IMR-90 (cell line): ENCODE measurements around the gene MAN1C1. TPM values are rescaled to one million over a fixed set of nuclear protein-coding genes. Genes with fewer than 3 reads are reported as not detected.

Source experiments
- ATAC-seq: fragments of 200-7000 bp; cut with Tn5 transposase; 2 replicates; pipeline ENCODE4 v1.9.1; 2020; ENCODE audit warnings: low read depth, mild to moderate bottlenecking, moderate library complexity
- BruUV-seq: library from RNA; stranded (reverse); fragments of 400-500 nt; replicated peaks from 2 replicates; lab custom pipeline; 2021; lab: Mats Ljungman, UMichigan
- CTCF ChIA-PET: fragments of 300-600 bp; formaldehyde crosslinking; extraction: SDS; loops from one replicate; lab custom pipeline; 2021; ENCODE audit warnings: antibody characterized with exemption; lab: Yijun Ruan, JAX
- POLR2A ChIA-PET: fragments of 300-600 bp; sonication (Branson Sonifier 250); formaldehyde crosslinking; loops from one replicate; lab custom pipeline; 2022; ENCODE audit warnings: antibody characterized with exemption; ENCODE audit not compliant: unreplicated experiment; lab: Charles Lee
- DNase-seq: peaks from one replicate; pipeline ENCODE4 v3.0.0; 2013
- H2AFZ ChIP-seq: replicated peaks from 2 replicates; pipeline ENCODE3; 2013; ENCODE audit warnings: low read length, mild to moderate bottlenecking; ENCODE audit not compliant: poor library complexity
- H2AK5ac ChIP-seq: 2 replicates; pipeline ENCODE4 v1.6.1; 2013; ENCODE audit warnings: low read depth, low read length, inconsistent platforms
- H2AK9ac ChIP-seq: replicated peaks from 2 replicates; pipeline ENCODE3; 2013; ENCODE audit warnings: mild to moderate bottlenecking, low read depth, low read length, moderate library complexity; ENCODE audit not compliant: poor library complexity
- H2BK120ac ChIP-seq: 2 replicates; pipeline ENCODE4 v1.6.1; 2013; ENCODE audit warnings: low read depth, low read length, inconsistent platforms
- H2BK15ac ChIP-seq: 3 replicates; pipeline ENCODE4 v1.6.1; 2013; ENCODE audit warnings: low read depth, low read length, inconsistent platforms
- H2BK20ac ChIP-seq: 2 replicates; pipeline ENCODE4 v1.6.1; 2013; ENCODE audit warnings: low read depth, mild to moderate bottlenecking, inconsistent platforms, low read length, moderate library complexity
- H2BK5ac ChIP-seq: 2 replicates; pipeline ENCODE4 v1.6.1; 2013; ENCODE audit warnings: mild to moderate bottlenecking, low read depth, low read length, inconsistent platforms; ENCODE audit not compliant: poor library complexity, severe bottlenecking
- H3K14ac ChIP-seq: replicated peaks from 2 replicates; pipeline ENCODE4 v1.6.1; 2013; ENCODE audit warnings: low read depth, low read length, inconsistent platforms
- H3K18ac ChIP-seq: 2 replicates; pipeline ENCODE4 v1.6.1; 2013; ENCODE audit warnings: low read depth, low read length, control low read depth
- H3K23ac ChIP-seq: 2 replicates; pipeline ENCODE4 v1.6.1; 2013; ENCODE audit warnings: low read depth, low read length, inconsistent platforms
- H3K27ac ChIP-seq: 2 replicates; pipeline ENCODE4 v1.5.1; 2013; ENCODE audit warnings: mild to moderate bottlenecking, control low read depth, low read length; ENCODE audit not compliant: insufficient read depth
- H3K27me3 ChIP-seq: 2 replicates; pipeline ENCODE4 v1.6.1; 2013; ENCODE audit warnings: low read length; ENCODE audit not compliant: control insufficient read depth, insufficient read depth
- H3K36me3 ChIP-seq: 2 replicates; pipeline ENCODE4 v1.6.1; 2013; ENCODE audit warnings: low read length, mixed read lengths; ENCODE audit not compliant: control insufficient read depth, insufficient read depth
- H3K4ac ChIP-seq: 2 replicates; pipeline ENCODE4 v1.6.1; 2013; ENCODE audit warnings: low read depth, low read length, inconsistent platforms
- H3K4me1 ChIP-seq: 2 replicates; pipeline ENCODE4 v1.6.1; 2013; ENCODE audit warnings: low read length, mixed read lengths; ENCODE audit not compliant: control insufficient read depth, insufficient read depth
- H3K4me2 ChIP-seq: 2 replicates; pipeline ENCODE4 v1.6.1; 2013; ENCODE audit warnings: low read depth, mild to moderate bottlenecking, control low read depth, low read length, moderate library complexity
- H3K4me3 ChIP-seq: 2 replicates; pipeline ENCODE4 v1.5.1; 2013; ENCODE audit warnings: low read depth, mild to moderate bottlenecking, control low read depth, low read length, moderate library complexity; ENCODE audit not compliant: insufficient read depth
- H3K56ac ChIP-seq: 2 replicates; pipeline ENCODE4 v1.6.1; 2013; ENCODE audit warnings: low read length, inconsistent platforms; ENCODE audit not compliant: insufficient read depth; ENCODE audit errors: extremely low read depth
- H3K79me1 ChIP-seq, 2 experiments: 2 replicates each; pipeline ENCODE4 v1.6.1; 2013; ENCODE audit warnings: low read length in 2 of 2, inconsistent platforms in 1 of 2, low read depth in 1 of 2
- H3K9ac ChIP-seq: 2 replicates; pipeline ENCODE4 v1.6.1; 2013; ENCODE audit warnings: low read depth, low read length, control low read depth
- H3K9me1 ChIP-seq: 2 replicates; pipeline ENCODE4 v1.6.1; 2013; ENCODE audit warnings: low read length, inconsistent platforms; ENCODE audit not compliant: insufficient read depth
- H3K9me3 ChIP-seq: 2 replicates; pipeline ENCODE4 v1.6.1; 2013; ENCODE audit warnings: low read length; ENCODE audit not compliant: control insufficient read depth, insufficient read depth
- H4K20me1 ChIP-seq: 2 replicates; pipeline ENCODE4 v1.6.1; 2013; ENCODE audit warnings: low read length, inconsistent platforms; ENCODE audit not compliant: insufficient read depth
- H4K5ac ChIP-seq: 2 replicates; pipeline ENCODE4 v1.6.1; 2013; ENCODE audit warnings: mild to moderate bottlenecking, low read depth, low read length, control low read depth
- H4K8ac ChIP-seq, 2 experiments: 2 replicates each; pipeline ENCODE4 v1.6.1; 2013; ENCODE audit warnings: low read depth in 2 of 2, low read length in 2 of 2, control low read depth in 1 of 2, inconsistent platforms in 1 of 2
- H4K91ac ChIP-seq: 2 replicates; pipeline ENCODE4 v1.6.1; 2013; ENCODE audit warnings: low read depth, low read length, inconsistent platforms; ENCODE audit not compliant: insufficient read depth
- BHLHE40 ChIP-seq: fragments of 150-350 bp; IDR thresholded peaks from 2 replicates; pipeline ENCODE4 v1.6.1; 2016; ENCODE audit warnings: mild to moderate bottlenecking, low read depth, low read length
- CEBPB ChIP-seq: IDR thresholded peaks from 2 replicates; pipeline ENCODE4 v1.6.1; 2012; ENCODE audit warnings: low read depth, low read length, improper control_type of control experiment
- CHD1 ChIP-seq: IDR thresholded peaks from 2 replicates; pipeline ENCODE4 v1.6.1; 2012; ENCODE audit warnings: low read depth, low read length, improper control_type of control experiment
- CTCF ChIP-seq: conservative IDR thresholded peaks from 2 replicates; pipeline ENCODE4 v1.5.1; 2012; ENCODE audit warnings: mild to moderate bottlenecking, low read depth, low read length, improper control_type of control experiment
- ELK1 ChIP-seq: fragments of 150-350 bp; IDR thresholded peaks from 2 replicates; pipeline ENCODE4 v1.6.1; 2016; ENCODE audit warnings: low read depth, mild to moderate bottlenecking, low read length, moderate library complexity, borderline replicate concordance
- FOS ChIP-seq: fragments of 150-350 bp; IDR thresholded peaks from 2 replicates; pipeline ENCODE4 v1.6.1; 2016; ENCODE audit warnings: low read depth, low read length
- MAFK ChIP-seq: IDR thresholded peaks from 2 replicates; pipeline ENCODE4 v1.6.1; 2012; ENCODE audit warnings: low read depth, low read length, improper control_type of control experiment
- MAZ ChIP-seq: IDR thresholded peaks from 2 replicates; pipeline ENCODE4 v1.6.1; 2012; ENCODE audit warnings: low read depth, mild to moderate bottlenecking, low read length, improper control_type of control experiment, moderate library complexity, borderline replicate concordance
- MXI1 ChIP-seq: IDR thresholded peaks from 2 replicates; pipeline ENCODE4 v1.6.1; 2012; ENCODE audit warnings: low read depth, mild to moderate bottlenecking, low read length, moderate library complexity, borderline replicate concordance
- NFE2L2 ChIP-seq: fragments of 150-350 bp; IDR thresholded peaks from 2 replicates; pipeline ENCODE4 v1.6.1; 2016; ENCODE audit warnings: low read depth, mild to moderate bottlenecking, low read length
- POLR2A ChIP-seq: IDR thresholded peaks from 2 replicates; pipeline ENCODE4 v1.6.1; 2012; ENCODE audit warnings: mild to moderate bottlenecking, low read depth, low read length
- RAD21 ChIP-seq: IDR thresholded peaks from 2 replicates; pipeline ENCODE4 v1.6.1; 2012; ENCODE audit warnings: low read length, improper control_type of control experiment
- RCOR1 ChIP-seq: IDR thresholded peaks from 2 replicates; pipeline ENCODE4 v1.6.1; 2012; ENCODE audit warnings: mild to moderate bottlenecking, low read length, improper control_type of control experiment; ENCODE audit not compliant: insufficient replicate concordance
- RFX5 ChIP-seq: IDR thresholded peaks from 2 replicates; pipeline ENCODE4 v1.8.0; 2012; ENCODE audit warnings: low read depth, mild to moderate bottlenecking, low read length, moderate library complexity
- SMC3 ChIP-seq: fragments of 150-350 bp; IDR thresholded peaks from 2 replicates; pipeline ENCODE4 v1.6.1; 2016; ENCODE audit warnings: low read depth, mild to moderate bottlenecking, antibody characterized with exemption, low read length, moderate library complexity
- USF2 ChIP-seq: fragments of 150-350 bp; IDR thresholded peaks from 2 replicates; pipeline ENCODE4 v1.6.1; 2017; ENCODE audit warnings: mild to moderate bottlenecking, antibody characterized with exemption, low read length, low read depth
- WGBS, 2 experiments: methylation state at CpG; one replicate each; pipeline versions ENCODE4 v1.1.5 to v1.1.7; 2013; ENCODE audit warnings: missing lambda C conversion rate in 2 of 2; ENCODE audit not compliant: insufficient read length in 1 of 2; ENCODE audit errors: extremely low coverage in 2 of 2; 5-methylcytosine and 5-hydroxymethylcytosine counted together
- dilution Hi-C: fragments of 300-500 bp; cut with HindIII; formaldehyde crosslinking; loops from one replicate; pipeline ENCODE4 v1.14.3; 2018; ENCODE audit warnings: low sequenced_read_pairs; ENCODE audit not compliant: unreplicated experiment
- in situ Hi-C: fragments of 300-500 bp; cut with MboI; formaldehyde crosslinking; loops from 3 replicates; pipeline ENCODE4 v1.14.3; 2019; ENCODE audit warnings: low sequenced_read_pairs, inconsistent platforms, mixed read lengths
- intact Hi-C: fragments of 100-400 bp; cut with micrococcal nuclease; formaldehyde crosslinking; loops from 2 replicates; pipeline ENCODE4 v1.10.0; 2022
- polyA plus RNA-seq, 3 experiments: library from polyadenylated mRNA; depleted of rRNA; stranded (reverse); fragments of >200 nt; gene quantifications; 2 replicates each; pipeline ENCODE4 v1.2.3, GENCODE V29; 2012; ENCODE audit warnings: low replicate concordance in 1 of 3
- total RNA-seq: library from RNA; depleted of rRNA; stranded (reverse); fragments of >200 nt; gene quantifications from 2 replicates; pipeline ENCODE4 v1.2.3, GENCODE V29; 2012

Gene MAN1C1
- total and polyA plus RNA-seq, 2 of the 4 experiments (the other 2 are of a cell fraction): 3.2 to 11.3 TPM

GRCh38 chr1:25740071-25740470 is 123.5 kb downstream of the MAN1C1 start:
- intact Hi-C loops: no loop called here

More at GRCh38 chr1:25740071-25740470, 123.5 kb downstream of the MAN1C1 start:
- ATAC-seq (no peak), DNase-seq (no peak)
- Histone ChIP-seq H3K4me3 (no peak overlapping the region), H3K56ac (no peak overlapping the region), H2BK5ac (no peak overlapping the region), H4K91ac (no peak overlapping the region), H3K27me3 (no peaks in the 10 kb centered on the region; the same call in 1 of the 2 replicates), H3K9me1 (0 out of 2 replicates have a peak, but pooled peaks cover 8% of the 10 kb centered on the region), H3K79me1 (no peaks in the 10 kb centered on the region; a peak in 2 of 4 replicates), H2BK15ac (no peak overlapping the region), H4K8ac (no peak overlapping the region), H3K4me1 (peaks cover 10% of the 10 kb centered on the region; the same call in 1 of the 2 replicates), H3K9ac (no peak overlapping the region), H2BK20ac (no peak overlapping the region), H4K5ac (no peak overlapping the region), H3K18ac (no peak overlapping the region), H3K4ac (no peak overlapping the region), H2AK9ac (no peak overlapping the region), H3K14ac (no peak overlapping the region), H2AFZ (no peak overlapping the region), H3K9me3 (peaks cover 5% of the 10 kb centered on the region), H3K36me3 (no peaks in the 10 kb centered on the region), H4K20me1 (peaks cover 3% of the 10 kb centered on the region; the same call in 1 of the 2 replicates), H2BK120ac (no peak overlapping the region), H2AK5ac (no peak overlapping the region), H3K27ac (no peak overlapping the region), H3K4me2 (no peak overlapping the region), H3K23ac (no peak overlapping the region)
- 91% methylated on average over 10 of the region's 10 CpGs; no CpG with 5 or more reads in 1 of the 2 experiments for WGBS, 2 experiments
- no TSS peak for BruUV-seq
- in situ Hi-C loops: no loop called here
- ChIA-PET POLR2A (no interaction called here), CTCF (no interaction called here)
- TF ChIP-seq MXI1: no peak
- TF ChIP-seq SMC3: no peak
- no peak for TF ChIP-seq NFE2L2
- TF ChIP-seq MAZ: no peak
- TF ChIP-seq ELK1: no peak
- TF ChIP-seq RAD21: no peak
- TF ChIP-seq RFX5: no peak
- TF ChIP-seq RCOR1: no peak
- no peak for TF ChIP-seq POLR2A
- no peak for TF ChIP-seq FOS
- no peak for TF ChIP-seq USF2
- TF ChIP-seq CHD1: no peak
- TF ChIP-seq BHLHE40: no peak
- TF ChIP-seq CEBPB: no peak
- TF ChIP-seq MAFK: no peak
- TF ChIP-seq CTCF: no peak
- dilution Hi-C loops: no loop called here
